Measurements from ENCODE around the gene DGCR6L. TPM values are rescaled to one million over a fixed set of nuclear protein-coding genes. Genes with fewer than 3 reads are reported as not detected.
"Not testable (repeated sequence)": the region's sequence is repeated elsewhere in the genome, so short reads cannot be mapped to it uniquely, and the experiment has no call there.

The DGCR6L gene
- total and polyA plus RNA-seq, 2 donors (not counting 1 experiment from before 2014, with no cell fraction given): 26.2 to 53.2 TPM

DNA sequence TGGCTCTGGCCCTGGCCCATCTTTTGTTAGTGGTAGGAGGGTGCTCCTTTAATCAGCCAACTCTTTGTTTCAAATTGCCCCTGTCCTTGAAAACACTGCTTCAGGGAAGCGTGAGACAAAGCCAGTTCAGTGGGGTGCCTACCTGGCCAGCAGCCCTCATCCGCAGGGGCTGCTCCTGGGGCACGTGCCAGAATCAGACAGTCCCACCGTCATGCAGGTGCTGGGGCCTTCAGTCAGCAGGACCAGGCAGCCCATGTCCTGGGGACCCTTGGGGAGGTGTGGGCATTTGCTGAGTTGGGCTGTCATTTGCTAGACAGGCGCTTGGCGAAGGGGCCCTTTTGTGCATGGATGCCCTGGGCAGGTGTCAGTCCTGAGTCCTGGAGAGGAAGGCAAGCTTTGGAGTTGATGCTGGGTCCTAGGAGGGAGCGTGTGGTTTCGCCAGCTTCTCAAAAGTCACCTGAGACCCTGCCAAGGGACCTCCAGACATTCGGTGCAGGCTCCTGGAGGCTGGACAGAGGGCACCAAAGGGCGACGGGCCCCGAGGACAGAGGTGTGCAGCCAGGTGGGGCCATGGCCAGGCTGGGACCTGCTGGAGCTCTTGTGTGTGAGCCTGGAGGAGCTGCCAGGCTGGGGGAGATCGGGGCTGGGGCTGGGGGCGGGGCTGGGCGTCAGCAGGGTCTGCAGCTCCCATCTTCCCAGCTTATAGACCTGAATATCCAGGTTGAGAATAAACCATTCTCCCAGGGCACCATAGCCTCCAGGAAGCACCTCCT, 36.8 kb downstream of the DGCR6L start:
- no peak for TF ChIP-seq EZH2 (IDR thresholded peaks at IDR 0.05; ENCODE audit: low read length, missing control alignments)
- TF ChIP-seq, protein P1, sequence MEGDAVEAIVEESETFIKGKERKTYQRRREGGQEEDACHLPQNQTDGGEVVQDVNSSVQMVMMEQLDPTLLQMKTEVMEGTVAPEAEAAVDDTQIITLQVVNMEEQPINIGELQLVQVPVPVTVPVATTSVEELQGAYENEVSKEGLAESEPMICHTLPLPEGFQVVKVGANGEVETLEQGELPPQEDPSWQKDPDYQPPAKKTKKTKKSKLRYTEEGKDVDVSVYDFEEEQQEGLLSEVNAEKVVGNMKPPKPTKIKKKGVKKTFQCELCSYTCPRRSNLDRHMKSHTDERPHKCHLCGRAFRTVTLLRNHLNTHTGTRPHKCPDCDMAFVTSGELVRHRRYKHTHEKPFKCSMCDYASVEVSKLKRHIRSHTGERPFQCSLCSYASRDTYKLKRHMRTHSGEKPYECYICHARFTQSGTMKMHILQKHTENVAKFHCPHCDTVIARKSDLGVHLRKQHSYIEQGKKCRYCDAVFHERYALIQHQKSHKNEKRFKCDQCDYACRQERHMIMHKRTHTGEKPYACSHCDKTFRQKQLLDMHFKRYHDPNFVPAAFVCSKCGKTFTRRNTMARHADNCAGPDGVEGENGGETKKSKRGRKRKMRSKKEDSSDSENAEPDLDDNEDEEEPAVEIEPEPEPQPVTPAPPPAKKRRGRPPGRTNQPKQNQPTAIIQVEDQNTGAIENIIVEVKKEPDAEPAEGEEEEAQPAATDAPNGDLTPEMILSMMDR (conservative IDR thresholded peaks at IDR 0.05 in 1 of 2, IDR thresholded peaks at IDR 0.05 in 1 of 2; ENCODE audit: low read depth in 1 of 2, low read length in 2 of 2): no peak
- no peaks in the 10 kb centered on the region for H4K20me1 ChIP-seq (ENCODE audit: control insufficient read depth, extremely low read depth, insufficient read depth, low read length)

DNA sequence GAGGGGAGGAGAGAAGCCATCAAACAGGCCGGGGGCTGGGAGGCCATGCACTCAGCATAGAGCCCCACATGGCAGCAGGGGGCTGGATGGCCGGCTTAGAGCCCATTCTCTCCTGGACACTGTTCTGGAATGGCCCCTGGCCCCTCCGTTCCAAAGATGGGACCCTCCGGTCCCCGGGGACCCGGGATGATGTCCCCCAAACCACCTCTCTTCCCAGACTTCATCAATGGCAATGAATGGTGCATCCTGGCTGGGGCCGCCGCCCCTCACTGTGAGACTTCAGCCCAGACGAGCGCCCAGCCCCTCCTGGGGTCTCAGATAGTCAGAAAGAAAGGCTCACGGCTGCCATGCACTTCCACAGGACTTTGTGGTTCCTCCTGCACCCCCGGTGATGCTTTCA, 38.0 kb downstream of the DGCR6L start:
- no peak for TF ChIP-seq EZH2 (IDR thresholded peaks at IDR 0.05; ENCODE audit: low read length, missing control alignments)
- TF ChIP-seq, protein P1 (conservative IDR thresholded peaks at IDR 0.05 in 1 of 2, IDR thresholded peaks at IDR 0.05 in 1 of 2; ENCODE audit: low read depth in 1 of 2, low read length in 2 of 2): no peak
- Histone ChIP-seq H3K27ac (ENCODE audit: insufficient read depth, low read length) (no peak overlapping the region), H3K36me3 (ENCODE audit: control insufficient read depth, insufficient read depth, low read length) (no peaks in the 10 kb centered on the region), H3K27me3 (ENCODE audit: control insufficient read depth, insufficient read depth, low read length) (no peaks in the 10 kb centered on the region), H3K4me2 (ENCODE audit: extremely low read depth, insufficient read depth, low read length) (no peak overlapping the region), H4K20me1 (ENCODE audit: control insufficient read depth, extremely low read depth, insufficient read depth, low read length) (no peaks in the 10 kb centered on the region), H3K4me1 (ENCODE audit: control insufficient read depth, extremely low read depth, insufficient read depth, low read length) (no peaks in the 10 kb centered on the region), H2AFZ (ENCODE audit: low read length) (no peak overlapping the region), H3K79me2 (ENCODE audit: control insufficient read depth, insufficient read depth, low read length) (no peaks in the 10 kb centered on the region), H3K9ac (ENCODE audit: insufficient read depth, low read length) (no peak overlapping the region), H3K9me3 (ENCODE audit: control insufficient read depth, insufficient read depth, low read depth, low read length) (no peaks in the 10 kb centered on the region), H3K4me3 (replicated peaks in 1 of 4; ENCODE audit: control extremely low read depth in 1 of 4, insufficient read depth in 1 of 4, low read depth in 3 of 4, low read length in 4 of 4) (no peak overlapping the region)
- no peak for DNase-seq (ENCODE audit: low read depth in 2 of 2)

More for the DNA sequence above, 36.8 kb downstream of the DGCR6L start:
- H3K9me3 ChIP-seq (ENCODE audit: control insufficient read depth, insufficient read depth, low read depth, low read length): no peaks in the 10 kb centered on the region
- H3K4me2 ChIP-seq (ENCODE audit: extremely low read depth, insufficient read depth, low read length): no peak overlapping the region
- no peak overlapping the region for H3K9ac ChIP-seq (ENCODE audit: insufficient read depth, low read length)
- H3K27ac ChIP-seq (ENCODE audit: insufficient read depth, low read length): no peak overlapping the region
- no peaks in the 10 kb centered on the region for H3K79me2 ChIP-seq (ENCODE audit: control insufficient read depth, insufficient read depth, low read length)
- no peak overlapping the region for H2AFZ ChIP-seq (ENCODE audit: low read length)
- H3K4me1 ChIP-seq (ENCODE audit: control insufficient read depth, extremely low read depth, insufficient read depth, low read length): no peaks in the 10 kb centered on the region
- H3K4me3 ChIP-seq (replicated peaks in 1 of 4; ENCODE audit: control extremely low read depth in 1 of 4, insufficient read depth in 1 of 4, low read depth in 3 of 4, low read length in 4 of 4): no peak overlapping the region
- H3K36me3 ChIP-seq (ENCODE audit: control insufficient read depth, insufficient read depth, low read length): no peaks in the 10 kb centered on the region
- DNase-seq (ENCODE audit: low read depth in 2 of 2): no peak
- no peaks in the 10 kb centered on the region for H3K27me3 ChIP-seq (ENCODE audit: control insufficient read depth, insufficient read depth, low read length)

DNA sequence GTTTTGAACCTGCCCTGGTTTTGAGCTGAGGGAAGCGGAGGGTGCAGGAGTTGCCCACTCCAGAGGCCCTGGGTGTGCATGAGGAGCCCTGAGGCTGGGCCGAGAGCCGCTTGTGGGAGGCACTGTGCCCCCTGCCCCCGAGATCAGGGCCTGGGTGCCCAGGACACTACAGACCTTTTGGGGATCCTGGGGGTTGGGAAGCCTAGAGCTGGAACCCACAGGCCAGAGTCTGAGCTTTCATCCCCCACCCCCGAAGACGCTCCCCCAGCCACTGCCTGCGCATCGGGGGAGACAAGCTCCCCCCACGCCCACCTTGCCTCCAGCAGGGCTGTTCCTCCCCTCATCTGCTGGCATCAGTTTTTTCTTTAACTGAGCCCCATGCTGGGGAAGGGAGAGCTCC, 38.4 kb downstream of the DGCR6L start:
- not testable (repeated sequence) for H3K9ac ChIP-seq (ENCODE audit: insufficient read depth, low read length); H3K4me2 ChIP-seq (ENCODE audit: extremely low read depth, insufficient read depth, low read length); DNase-seq (ENCODE audit: low read depth in 2 of 2); H3K36me3 ChIP-seq (ENCODE audit: control insufficient read depth, insufficient read depth, low read length); H3K9me3 ChIP-seq (ENCODE audit: control insufficient read depth, insufficient read depth, low read depth, low read length); H3K4me1 ChIP-seq (ENCODE audit: control insufficient read depth, extremely low read depth, insufficient read depth, low read length); H3K27ac ChIP-seq (ENCODE audit: insufficient read depth, low read length); H3K79me2 ChIP-seq (ENCODE audit: control insufficient read depth, insufficient read depth, low read length); H3K27me3 ChIP-seq (ENCODE audit: control insufficient read depth, insufficient read depth, low read length); H2AFZ ChIP-seq (ENCODE audit: low read length); H4K20me1 ChIP-seq (ENCODE audit: control insufficient read depth, extremely low read depth, insufficient read depth, low read length); H3K4me3 ChIP-seq (replicated peaks in 1 of 4; ENCODE audit: control extremely low read depth in 1 of 4, insufficient read depth in 1 of 4, low read depth in 3 of 4, low read length in 4 of 4)

Data from fibroblast of lung (primary cell).